ENCODE measurements around the gene PRDX2.

The PRDX2 gene

GRCh38 chr19:12786952-12787351 is 14.6 kb downstream of the PRDX2 start:
- no peak overlapping the region for H3K4me3 ChIP-seq (replicated peaks; ENCODE audit: low read depth, low read length)
- no peak for TF ChIP-seq CTCF (IDR thresholded peaks at IDR 0.05; ENCODE audit: low read depth, low read length, missing control alignments)
- no peak for DNase-seq (ENCODE audit: extremely low read depth, low read depth)

GRCh38 chr19:12786141-12786870 is 15.3 kb downstream of the PRDX2 start:
- DNase-seq (ENCODE audit: extremely low read depth, low read depth): no peak
- TF ChIP-seq CTCF (IDR thresholded peaks at IDR 0.05; ENCODE audit: low read depth, low read length, missing control alignments): no peak
- H3K4me3 ChIP-seq (replicated peaks; ENCODE audit: low read depth, low read length): no peak overlapping the region

- no peak for TF ChIP-seq CTCF (IDR thresholded peaks at IDR 0.05; ENCODE audit: low read depth, low read length, missing control alignments)
- DNase-seq (ENCODE audit: extremely low read depth, low read depth): no peak
- H3K4me3 ChIP-seq (replicated peaks; ENCODE audit: low read depth, low read length): no peak overlapping the region
Measured at GRCh38 chr19:12785431-12786031, 16.1 kb downstream of the PRDX2 start.

GRCh38 chr19:12784871-12785430 is 16.6 kb downstream of the PRDX2 start:
- no peak for TF ChIP-seq CTCF (IDR thresholded peaks at IDR 0.05; ENCODE audit: low read depth, low read length, missing control alignments)
- no peak overlapping the region for H3K4me3 ChIP-seq (replicated peaks; ENCODE audit: low read depth, low read length)
- DNase-seq (ENCODE audit: extremely low read depth, low read depth): no peak

- no peak overlapping the region for H3K4me3 ChIP-seq (replicated peaks; ENCODE audit: low read depth, low read length)
- no peak for DNase-seq (ENCODE audit: extremely low read depth, low read depth)
- no peak for TF ChIP-seq CTCF (IDR thresholded peaks at IDR 0.05; ENCODE audit: low read depth, low read length, missing control alignments)
Measured at GRCh38 chr19:12784394-12784870, 17.2 kb downstream of the PRDX2 start.

- no peak overlapping the region for H3K4me3 ChIP-seq (replicated peaks; ENCODE audit: low read depth, low read length)
- TF ChIP-seq CTCF (IDR thresholded peaks at IDR 0.05; ENCODE audit: low read depth, low read length, missing control alignments): no peak
- no peak for DNase-seq (ENCODE audit: extremely low read depth, low read depth)
Measured at GRCh38 chr19:12783849-12784393, 17.7 kb downstream of the PRDX2 start.

All from HFF-Myc (cell line).